ENCODE data around the gene SELENOP. TPM values are rescaled to one million over a fixed set of nuclear protein-coding genes. Genes with fewer than 3 reads are reported as not detected.
A peak's percentile ranks its signal among the peaks of the same experiment; 100 is the strongest.

SELENOP gene
- total RNA-seq, 4 donors from 2014 or later, result 119 to 284 (median 180) TPM

DNA sequence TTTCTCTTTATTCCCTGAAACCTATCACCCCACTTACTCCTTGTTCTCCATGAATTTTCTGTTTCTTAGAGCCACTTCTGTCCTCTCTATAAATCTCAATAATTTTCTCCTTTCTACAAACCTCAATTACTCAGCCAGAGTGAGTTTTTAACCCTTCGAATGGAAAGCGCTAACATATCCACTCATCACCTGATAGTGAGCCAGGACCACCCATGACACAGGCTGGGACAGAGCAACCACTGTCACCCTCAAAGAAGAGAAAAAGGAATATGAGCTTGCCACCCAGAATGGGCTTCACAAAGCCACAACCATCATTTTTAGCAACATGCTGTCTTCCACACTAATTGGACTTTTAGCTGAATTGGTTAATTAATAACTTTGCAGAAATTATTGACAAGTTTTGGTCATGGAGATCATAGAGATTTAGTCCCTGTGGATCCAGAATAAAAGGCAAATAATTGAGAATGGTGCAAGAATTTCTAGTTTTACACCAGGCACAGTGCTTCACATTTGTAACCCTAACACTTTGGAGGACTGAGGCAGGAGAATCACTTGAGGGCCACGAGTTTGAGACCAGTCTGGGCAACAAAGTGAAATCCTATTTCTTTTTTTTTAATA lies 32.1 kb upstream of the SELENOP start:
- H3K27ac ChIP-seq (replicated peaks in 1 of 4), result no peak overlapping the region
- peaks cover 0 to 22% (median 5%) of the 10 kb centered on the region in 4 donors for H3K4me1 ChIP-seq

DNA sequence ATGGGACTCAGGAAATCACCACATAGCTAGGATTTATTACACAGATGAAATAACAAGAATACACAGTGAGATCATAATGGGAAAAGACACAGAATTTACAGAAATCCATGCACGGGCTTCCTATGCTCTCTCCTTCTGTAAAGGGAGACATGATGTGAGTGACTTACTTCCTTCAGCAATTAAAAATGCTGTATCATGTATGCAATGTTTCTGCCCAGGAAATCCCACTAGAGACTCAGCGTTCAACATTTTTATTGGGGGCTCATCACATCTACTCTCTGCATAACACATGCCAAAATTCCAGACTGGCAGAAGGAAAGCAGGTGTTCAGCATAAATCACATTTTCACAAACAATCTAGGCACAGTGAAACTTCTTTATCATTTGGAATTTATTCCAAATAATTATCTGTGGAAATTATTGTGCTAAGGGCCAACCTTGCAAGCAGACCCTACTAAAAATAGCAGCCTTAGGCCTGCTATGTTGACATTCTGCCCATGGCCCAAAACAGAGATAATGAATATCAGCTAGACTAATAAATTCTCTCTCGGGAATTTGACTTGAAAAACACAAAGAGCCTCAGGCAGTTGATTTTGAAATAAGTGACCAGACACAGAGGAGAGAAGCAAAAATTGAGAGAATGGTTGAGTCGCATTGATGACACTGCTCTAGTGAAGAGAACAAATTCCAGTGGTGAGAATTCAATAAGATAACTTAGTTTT lies 31.4 kb upstream of the SELENOP start:
- WGBS, result 49% methylated on average over 4 of the region's 4 CpGs
- DNase-seq (ENCODE audit: extremely low spot score), result no peak
- intact Hi-C loops (cut with DNase I), result no loop called here
- H3K4me3 ChIP-seq, result no peak overlapping the region
- no peak overlapping the region for H3K27ac ChIP-seq (replicated peaks in 1 of 4)
- TF ChIP-seq, protein P1, sequence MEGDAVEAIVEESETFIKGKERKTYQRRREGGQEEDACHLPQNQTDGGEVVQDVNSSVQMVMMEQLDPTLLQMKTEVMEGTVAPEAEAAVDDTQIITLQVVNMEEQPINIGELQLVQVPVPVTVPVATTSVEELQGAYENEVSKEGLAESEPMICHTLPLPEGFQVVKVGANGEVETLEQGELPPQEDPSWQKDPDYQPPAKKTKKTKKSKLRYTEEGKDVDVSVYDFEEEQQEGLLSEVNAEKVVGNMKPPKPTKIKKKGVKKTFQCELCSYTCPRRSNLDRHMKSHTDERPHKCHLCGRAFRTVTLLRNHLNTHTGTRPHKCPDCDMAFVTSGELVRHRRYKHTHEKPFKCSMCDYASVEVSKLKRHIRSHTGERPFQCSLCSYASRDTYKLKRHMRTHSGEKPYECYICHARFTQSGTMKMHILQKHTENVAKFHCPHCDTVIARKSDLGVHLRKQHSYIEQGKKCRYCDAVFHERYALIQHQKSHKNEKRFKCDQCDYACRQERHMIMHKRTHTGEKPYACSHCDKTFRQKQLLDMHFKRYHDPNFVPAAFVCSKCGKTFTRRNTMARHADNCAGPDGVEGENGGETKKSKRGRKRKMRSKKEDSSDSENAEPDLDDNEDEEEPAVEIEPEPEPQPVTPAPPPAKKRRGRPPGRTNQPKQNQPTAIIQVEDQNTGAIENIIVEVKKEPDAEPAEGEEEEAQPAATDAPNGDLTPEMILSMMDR (IDR thresholded peaks at IDR 0.05), result no peak
- no peak for TF ChIP-seq EP300 (IDR thresholded peaks at IDR 0.05)
- TF ChIP-seq POLR2AphosphoS5 (IDR thresholded peaks at IDR 0.05), result no peak
- no peak for TF ChIP-seq POLR2A (IDR thresholded peaks at IDR 0.05; ENCODE audit: low read depth)
- no peaks in the 10 kb centered on the region for H3K9me3 ChIP-seq
- H3K27me3 ChIP-seq, result no peaks in the 10 kb centered on the region
- H3K36me3 ChIP-seq, result no peaks in the 10 kb centered on the region
- H3K4me1 ChIP-seq, result peaks cover 0 to 22% (median 5%) of the 10 kb centered on the region in 4 donors

More for the DNA sequence above, 32.1 kb upstream of the SELENOP start:
- Histone ChIP-seq H3K9me3 (no peaks in the 10 kb centered on the region), H3K4me3 (no peak overlapping the region), H3K27me3 (no peaks in the 10 kb centered on the region), H3K36me3 (no peaks in the 10 kb centered on the region)
- DNase-seq (ENCODE audit: extremely low spot score), result no peak
- WGBS, result 83% methylated on average over 3 of the region's 3 CpGs
- intact Hi-C loops (cut with DNase I), result no loop called here
- TF ChIP-seq EP300 (IDR thresholded peaks at IDR 0.05) (no peak), POLR2AphosphoS5 (IDR thresholded peaks at IDR 0.05) (no peak), POLR2A (IDR thresholded peaks at IDR 0.05; ENCODE audit: low read depth) (no peak)
- TF ChIP-seq, protein P1 (IDR thresholded peaks at IDR 0.05), result no peak

DNA sequence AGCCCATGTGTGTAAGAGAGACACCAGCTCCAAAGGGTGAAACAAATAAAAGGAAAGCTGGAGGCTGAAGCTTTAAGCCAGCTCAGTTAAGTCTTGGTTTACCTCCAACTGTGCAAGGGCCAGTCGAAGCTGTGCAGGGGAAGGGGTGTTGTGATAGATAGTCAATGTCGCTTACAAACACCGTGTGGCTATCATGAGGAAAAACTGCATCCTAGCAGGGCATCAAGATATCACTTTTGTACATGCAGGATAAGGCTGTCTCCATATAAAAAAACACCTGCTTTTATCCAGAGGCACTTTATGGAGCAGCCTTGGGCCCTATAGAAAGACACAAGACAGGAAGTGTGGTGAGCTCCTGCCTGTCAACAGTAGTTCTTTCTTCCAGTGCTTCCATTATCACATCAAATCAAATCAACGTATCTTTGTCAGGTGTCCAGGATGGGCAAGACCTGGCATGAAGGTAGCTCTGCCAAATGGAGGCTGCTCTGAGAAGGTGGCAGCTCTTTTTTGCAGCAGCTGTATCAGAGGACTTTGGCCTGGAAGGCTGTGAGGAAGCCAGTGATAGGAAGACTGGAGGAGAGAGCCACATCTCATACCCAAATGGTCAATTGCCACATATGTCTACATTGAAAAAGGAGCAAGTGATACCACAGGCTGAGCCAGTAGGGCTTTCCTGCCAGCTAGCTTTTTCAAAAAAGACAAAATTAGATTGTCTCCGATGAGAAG lies 29.3 kb upstream of the SELENOP start:
- intact Hi-C loops (cut with DNase I), result no loop called here
- no peak for TF ChIP-seq POLR2AphosphoS5 (IDR thresholded peaks at IDR 0.05)
- WGBS, result 78% methylated on average over 5 of the region's 5 CpGs
- no peaks in the 10 kb centered on the region for H3K27me3 ChIP-seq
- no peaks in the 10 kb centered on the region for H3K36me3 ChIP-seq
- no peaks in the 10 kb centered on the region for H3K9me3 ChIP-seq
- no peak for DNase-seq (ENCODE audit: extremely low spot score)
- H3K27ac ChIP-seq (replicated peaks in 1 of 4), result peak overlapping the region in 2 of 4 donors; percentile 20 to 28
- peaks cover 0 to 22% (median 5%) of the 10 kb centered on the region in 4 donors for H3K4me1 ChIP-seq
- no peak overlapping the region for H3K4me3 ChIP-seq

DNA sequence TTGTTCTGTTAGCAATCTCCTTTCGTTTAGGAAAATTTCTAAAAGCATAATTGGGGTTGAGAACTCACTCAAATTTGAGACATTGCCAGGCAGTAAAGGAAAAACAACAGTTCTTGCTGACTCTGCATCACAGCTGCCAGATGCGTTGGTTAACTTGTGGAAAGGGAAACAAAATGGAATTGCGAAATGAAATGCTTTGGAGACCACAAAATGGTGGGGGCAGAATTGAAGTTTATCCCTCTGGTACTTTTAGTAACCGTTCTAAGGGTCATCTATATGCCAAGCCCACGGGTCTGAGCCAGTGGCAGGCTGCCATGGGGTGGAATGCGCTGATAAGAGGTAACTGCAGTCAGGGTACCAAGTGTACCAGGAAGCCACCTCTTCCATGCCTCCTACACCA lies 28.6 kb upstream of the SELENOP start:
- Histone ChIP-seq H3K27me3 (no peaks in the 10 kb centered on the region), H3K4me3 (no peak overlapping the region), H3K4me1 (peaks cover 0 to 22% (median 5%) of the 10 kb centered on the region in 4 donors), H3K36me3 (no peaks in the 10 kb centered on the region), H3K9me3 (no peaks in the 10 kb centered on the region), H3K27ac (replicated peaks in 1 of 4) (peak overlapping the region; percentile 20 to 30 (median 28))
- 44% methylated on average over 6 of the region's 6 CpGs for WGBS
- no peak for DNase-seq (ENCODE audit: extremely low spot score)
- TF ChIP-seq POLR2A (IDR thresholded peaks at IDR 0.05; ENCODE audit: low read depth), result no peak
- TF ChIP-seq POLR2AphosphoS5 (IDR thresholded peaks at IDR 0.05), result peak in 1 of 2 donors; percentile 14
- no peak for TF ChIP-seq EP300 (IDR thresholded peaks at IDR 0.05)
- TF ChIP-seq, protein P1 (IDR thresholded peaks at IDR 0.05), result no peak
- intact Hi-C loops (cut with DNase I), result no loop called here

DNA sequence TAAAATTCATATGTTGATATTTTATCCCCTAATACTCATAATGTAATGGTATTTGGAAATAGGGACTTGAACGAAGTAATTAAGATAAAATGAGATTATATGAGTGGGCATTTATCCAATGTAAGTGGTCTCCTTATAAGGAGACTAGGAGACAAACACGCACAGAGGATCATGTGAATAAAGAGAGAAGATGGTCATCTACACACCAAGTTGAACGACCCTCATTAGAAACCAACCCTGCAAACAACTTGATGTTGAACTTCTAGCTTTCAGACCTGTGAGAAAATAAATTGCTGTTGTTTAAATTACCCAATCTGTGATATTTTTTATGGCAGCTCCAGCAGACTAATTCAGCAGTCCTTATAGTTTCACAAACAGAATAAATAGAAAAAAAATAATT lies 27.5 kb upstream of the SELENOP start:
- 75% methylated on average over 3 of the region's 3 CpGs for WGBS
- no peak for TF ChIP-seq EP300 (IDR thresholded peaks at IDR 0.05)
- TF ChIP-seq POLR2AphosphoS5 (IDR thresholded peaks at IDR 0.05), result no peak
- TF ChIP-seq, protein P1 (IDR thresholded peaks at IDR 0.05), result no peak
- TF ChIP-seq POLR2A (IDR thresholded peaks at IDR 0.05; ENCODE audit: low read depth), result no peak
- H3K36me3 ChIP-seq, result no peaks in the 10 kb centered on the region

More for the DNA sequence above, 27.5 kb upstream of the SELENOP start:
- Histone ChIP-seq H3K27ac (replicated peaks in 1 of 4) (no peak overlapping the region), H3K9me3 (no peaks in the 10 kb centered on the region), H3K27me3 (no peaks in the 10 kb centered on the region), H3K4me3 (no peak overlapping the region), H3K4me1 (peaks cover 0 to 22% (median 5%) of the 10 kb centered on the region in 4 donors)
- intact Hi-C loops (cut with DNase I), result no loop called here
- DNase-seq (ENCODE audit: extremely low spot score), result no peak

Measured in esophagus muscularis mucosa (tissue), 4 donors.